OCI-LY3 (cell line): ENCODE data around the gene HOTAIR.

ENCODE experiments used
- H2AFZ ChIP-seq: fragments of 200-600, 300-600 bp; shearing (Covaris generic); 2 replicates; pipeline ENCODE4 v1.6.0; 2014; ENCODE audit warnings: antibody characterized with exemption, low read depth, low read length
- H3K27ac ChIP-seq: fragments of 200-600, 300-600 bp; sonication (generic); 2 replicates; pipeline ENCODE4 v1.5.1; 2014; ENCODE audit warnings: mild to moderate bottlenecking, low read length, moderate library complexity, mixed read lengths
- H3K27me3 ChIP-seq: fragments of 200-600, 300-600 bp; sonication (generic); 2 replicates; pipeline ENCODE4 v1.6.1; 2014; ENCODE audit warnings: low read depth, low read length, mixed read lengths
- H3K36me3 ChIP-seq: fragments of 200-600, 300-600 bp; sonication (generic); replicated peaks from 2 replicates; pipeline ENCODE3; 2014; ENCODE audit warnings: low read depth, low read length, mixed read lengths
- H3K4me1 ChIP-seq: fragments of 300-600, 200-600 bp; sonication (generic); 2 replicates; pipeline ENCODE4 v1.6.1; 2014; ENCODE audit warnings: low read length, mixed read lengths
- H3K4me2 ChIP-seq: fragments of 200-600, 300-600 bp; sonication (generic); 2 replicates; pipeline ENCODE4 v1.6.1; 2014; ENCODE audit warnings: low read length, mixed read lengths
- H3K4me3 ChIP-seq: fragments of 300-600, 200-600 bp; sonication (generic); 2 replicates; pipeline ENCODE4 v1.5.1; 2014; ENCODE audit warnings: antibody characterized with exemption, mild to moderate bottlenecking, low read length, moderate library complexity
- H3K79me2 ChIP-seq: fragments of 300-600, 200-600 bp; shearing (Covaris generic); 2 replicates; pipeline ENCODE4 v1.6.1; 2014; ENCODE audit warnings: mild to moderate bottlenecking, low read length, mixed read lengths
- H3K9ac ChIP-seq: fragments of 300-600, 200-600 bp; shearing (Covaris generic); 2 replicates; pipeline ENCODE4 v1.6.0; 2014; ENCODE audit warnings: mild to moderate bottlenecking, low read length, moderate library complexity
- H3K9me3 ChIP-seq: fragments of 200-600, 300-600 bp; shearing (Covaris generic); 2 replicates; pipeline ENCODE4 v1.6.1; 2014; ENCODE audit warnings: low read length, mixed read lengths; ENCODE audit not compliant: insufficient read depth
- H4K20me1 ChIP-seq: fragments of 200-600, 300-600 bp; sonication (generic); 2 replicates; pipeline ENCODE4 v1.6.1; 2016; ENCODE audit warnings: low read length, mixed read lengths; ENCODE audit not compliant: insufficient read depth
- CTCF ChIP-seq: fragments of 200-600, 300-600 bp; sonication (generic); IDR thresholded peaks from 2 replicates; pipeline ENCODE4 v1.5.1; 2014; ENCODE audit warnings: antibody characterized with exemption, low read length, low read depth
- EZH2phosphoT487 ChIP-seq: fragments of 200-600 bp; shearing (Covaris generic); IDR thresholded peaks from 2 replicates; pipeline ENCODE4 v1.6.1; 2018; ENCODE audit warnings: antibody characterized with exemption, mixed run types, low read depth

Gene HOTAIR

GRCh38 chr12:53988541-53989226 is 13.9 kb upstream of the HOTAIR start:
- Histone ChIP-seq H3K79me2 (no peaks in the 10 kb centered on the region), H3K4me1 (peaks cover 75% of the 10 kb centered on the region), H3K4me2 (peak overlapping the region; percentile 99), H3K9me3 (no peaks in the 10 kb centered on the region), H3K9ac (peak overlapping the region; percentile 31), H3K27ac (peak overlapping the region; percentile 58), H3K27me3 (0 out of 2 replicates have a peak, but pooled peaks cover 8% of the 10 kb centered on the region), H4K20me1 (no peaks in the 10 kb centered on the region), H2AFZ (no peak overlapping the region), H3K4me3 (peak overlapping the region; percentile 77), H3K36me3 (no peaks in the 10 kb centered on the region)
- TF ChIP-seq CTCF (no peak), EZH2phosphoT487 (no peak)

GRCh38 chr12:53987787-53988230 is 13.1 kb upstream of the HOTAIR start:
- Histone ChIP-seq H3K9ac (no peak overlapping the region), H3K4me2 (peak overlapping the region; percentile 99; the same call in 1 of the 2 replicates), H4K20me1 (no peaks in the 10 kb centered on the region), H3K27me3 (0 out of 2 replicates have a peak, but pooled peaks cover 8% of the 10 kb centered on the region), H3K9me3 (no peaks in the 10 kb centered on the region), H3K27ac (no peak overlapping the region), H3K4me1 (peaks cover 68% of the 10 kb centered on the region), H3K79me2 (no peaks in the 10 kb centered on the region), H3K4me3 (no peak overlapping the region), H2AFZ (no peak overlapping the region), H3K36me3 (no peaks in the 10 kb centered on the region)
- TF ChIP-seq CTCF: no peak
- no peak for TF ChIP-seq EZH2phosphoT487

GRCh38 chr12:53986686-53987483 is 12.1 kb upstream of the HOTAIR start:
- H3K9ac ChIP-seq: no peak overlapping the region
- H3K27me3 ChIP-seq: 0 out of 2 replicates have a peak, but pooled peaks cover 8% of the 10 kb centered on the region
- H3K9me3 ChIP-seq: no peaks in the 10 kb centered on the region
- peaks cover 61% of the 10 kb centered on the region for H3K4me1 ChIP-seq
- H3K79me2 ChIP-seq: no peaks in the 10 kb centered on the region
- no peak overlapping the region for H3K4me3 ChIP-seq
- TF ChIP-seq CTCF (no peak), EZH2phosphoT487 (no peak)
- no peak overlapping the region for H3K27ac ChIP-seq
- no peak overlapping the region for H2AFZ ChIP-seq
- H4K20me1 ChIP-seq: no peaks in the 10 kb centered on the region
- no peaks in the 10 kb centered on the region for H3K36me3 ChIP-seq
- no peak overlapping the region for H3K4me2 ChIP-seq
